HG03342 (cell line): ENCODE measurements around the gene PDE6G.
A peak's percentile ranks its signal among the peaks of the same experiment; 100 is the strongest.
"Not testable (repeated sequence)": the region's sequence is repeated elsewhere in the genome, so short reads cannot be mapped to it uniquely, and the experiment has no call there.

Experiments used
- ATAC-seq: cut with Tn5 transposase; IDR thresholded peaks from one replicate; pipeline ENCODE4 v1.9.1; 2021; ENCODE audit warnings: mild to moderate bottlenecking, moderate library complexity; ENCODE audit not compliant: unreplicated experiment

Gene PDE6G

GRCh38 chr17:81687770-81688541, 31.6 kb upstream of the PDE6G start:
- no peak for ATAC-seq

- ATAC-seq, result no peak
These were observed 30.3 kb upstream of the PDE6G start for GRCh38 chr17:81686614-81687013.

- no peak for ATAC-seq
These were observed 28.8 kb upstream of the PDE6G start for GRCh38 chr17:81685108-81685507.

- ATAC-seq, result no peak
These were observed 28.1 kb upstream of the PDE6G start for GRCh38 chr17:81684442-81684911.

- peak; percentile 95 for ATAC-seq
These were observed 27.5 kb upstream of the PDE6G start, which contains the start of the genes ARL16 and HGS for GRCh38 chr17:81683584-81684441. ARL16 (minus strand) TSS chr17:81683797; CDS start chr17:81683753, 44 bp downstream. HGS (plus strand) TSS chr17:81684011; CDS start chr17:81684067, 56 bp downstream.

- no peak for ATAC-seq
These were observed 26.9 kb upstream of the PDE6G start for GRCh38 chr17:81683208-81683583.

- no peak for ATAC-seq
These were observed 26.3 kb upstream of the PDE6G start for GRCh38 chr17:81682565-81683207.

GRCh38 chr17:81681672-81682071, 25.3 kb upstream of the PDE6G start:
- ATAC-seq, result no peak

GRCh38 chr17:81680150-81680549, 23.8 kb upstream of the PDE6G start:
- no peak for ATAC-seq

- ATAC-seq, result no peak
These were observed 20.6 kb upstream of the PDE6G start for GRCh38 chr17:81676906-81677305.

- not testable (repeated sequence) for ATAC-seq
These were observed 19.3 kb upstream of the PDE6G start for GRCh38 chr17:81675515-81676221.

- ATAC-seq, result no peak
These were observed 17.4 kb upstream of the PDE6G start for GRCh38 chr17:81673561-81674258.

GRCh38 chr17:81672954-81673353, 16.6 kb upstream of the PDE6G start:
- ATAC-seq, result no peak

GRCh38 chr17:81672504-81672903, 16.2 kb upstream of the PDE6G start:
- no peak for ATAC-seq

GRCh38 chr17:81667754-81668153, 11.4 kb upstream of the PDE6G start:
- ATAC-seq, result no peak

GRCh38 chr17:81666342-81667191, 10.2 kb upstream of the PDE6G start, which contains the start of the genes CCDC137 and OXLD1:
CCDC137 (plus strand) TSS chr17:81666737; CDS start chr17:81666767, 30 bp downstream.
OXLD1 (minus strand) TSS chr17:81666605; CDS start chr17:81666577, 28 bp downstream.
- ATAC-seq, result peak; percentile 89

GRCh38 chr17:81666092-81666341, 9.7 kb upstream of the PDE6G start:
- ATAC-seq, result peak; percentile 16

- no peak for ATAC-seq
These were observed 9.1 kb upstream of the PDE6G start for GRCh38 chr17:81665205-81666091.
